Activated T-cell treated with anti-CD3 and anti-CD28 coated beads, Interleukin-2, amount 50 U/mL, for 24 hours (primary cell): ENCODE results near the gene FAM120B.
A peak's percentile ranks its signal among the peaks of the same experiment; 100 is the strongest.
"Not testable (repeated sequence)": the region's sequence is repeated elsewhere in the genome, so short reads cannot be mapped to it uniquely, and the experiment has no call there.

Experiments used
- DNase-seq: peaks from one replicate; pipeline ENCODE4 v3.0.0-alpha.2; 2020
- H3K27ac Mint-ChIP-seq: 2 replicates; pipeline ENCODE4 v1.8.0; 2020; ENCODE audit warnings: mild to moderate bottlenecking, mixed read lengths
- H3K27me3 Mint-ChIP-seq: 2 replicates; pipeline ENCODE4 v1.8.0; 2020; ENCODE audit warnings: mixed read lengths
- H3K36me3 Mint-ChIP-seq: 2 replicates; pipeline ENCODE4 v1.8.0; 2020; ENCODE audit warnings: low read depth, mixed read lengths
- H3K4me1 Mint-ChIP-seq: 2 replicates; pipeline ENCODE4 v1.8.0; 2020; ENCODE audit warnings: low read depth, mixed read lengths
- H3K4me3 Mint-ChIP-seq: 2 replicates; pipeline ENCODE4 v1.8.0; 2020; ENCODE audit warnings: mild to moderate bottlenecking, moderate library complexity, mixed read lengths
- H3K9me3 Mint-ChIP-seq: 2 replicates; pipeline ENCODE4 v1.8.0; 2020; ENCODE audit warnings: mixed read lengths

Gene FAM120B

GRCh38 chr6:170378502-170378901, 71.9 kb downstream of the FAM120B start:
- DNase-seq = peak; percentile 37
- Mint-ChIP-seq H3K36me3 (peaks cover 42% of the 10 kb centered on the region), H3K9me3 (no peaks in the 10 kb centered on the region), H3K27me3 (no peaks in the 10 kb centered on the region), H3K4me3 (no peak overlapping the region), H3K4me1 (peaks cover 23% of the 10 kb centered on the region), H3K27ac (peak overlapping the region; percentile 86)

DNA sequence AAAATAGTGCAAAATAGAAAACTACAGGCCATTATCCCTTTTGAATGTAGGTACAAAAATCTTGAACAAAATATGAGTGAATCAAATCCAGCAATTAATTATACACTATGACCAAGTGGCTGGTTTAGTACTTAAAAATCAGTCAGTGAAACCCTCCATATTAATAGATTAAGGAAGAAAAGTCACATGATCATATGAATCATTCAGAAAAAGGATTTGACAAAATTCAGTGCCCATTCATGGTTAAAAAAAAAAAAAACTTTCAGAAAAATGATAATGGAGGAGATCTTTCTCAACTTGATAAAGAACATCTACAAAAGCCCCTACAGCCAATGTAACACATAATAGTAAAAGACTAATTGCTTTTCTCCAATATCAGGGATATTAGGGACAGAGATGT, 75.0 kb downstream of the FAM120B start:
- Mint-ChIP-seq H3K27me3 (no peaks in the 10 kb centered on the region), H3K36me3 (peaks cover 30% of the 10 kb centered on the region), H3K4me1 (peaks cover 18% of the 10 kb centered on the region), H3K27ac (no peak overlapping the region), H3K9me3 (no peaks in the 10 kb centered on the region), H3K4me3 (no peak overlapping the region)
- DNase-seq = no peak

GRCh38 chr6:170383466-170384035, 77.0 kb downstream of the FAM120B start:
- H3K27me3 Mint-ChIP-seq = no peaks in the 10 kb centered on the region

GRCh38 chr6:170385506-170385905, 78.9 kb downstream of the FAM120B start:
- Mint-ChIP-seq H3K4me3 (no peak overlapping the region), H3K4me1 (peaks cover 3% of the 10 kb centered on the region), H3K27ac (no peak overlapping the region), H3K36me3 (peaks cover 48% of the 10 kb centered on the region), H3K9me3 (no peaks in the 10 kb centered on the region), H3K27me3 (no peaks in the 10 kb centered on the region)
- no peak for DNase-seq

More at GRCh38 chr6:170383466-170384035, 77.0 kb downstream of the FAM120B start:
- Mint-ChIP-seq H3K36me3 (peaks cover 38% of the 10 kb centered on the region), H3K27ac (no peak overlapping the region), H3K9me3 (no peaks in the 10 kb centered on the region), H3K4me3 (no peak overlapping the region), H3K4me1 (peaks cover 8% of the 10 kb centered on the region)
- no peak for DNase-seq

- no peaks in the 10 kb centered on the region for H3K9me3 Mint-ChIP-seq
- H3K4me3 Mint-ChIP-seq = no peak overlapping the region
- H3K36me3 Mint-ChIP-seq = peaks cover 63% of the 10 kb centered on the region
- no peak for DNase-seq
- H3K27me3 Mint-ChIP-seq = no peaks in the 10 kb centered on the region
- no peak overlapping the region for H3K27ac Mint-ChIP-seq
- no peaks in the 10 kb centered on the region for H3K4me1 Mint-ChIP-seq
These were observed 81.6 kb downstream of the FAM120B start for GRCh38 chr6:170388113-170388512.

DNA sequence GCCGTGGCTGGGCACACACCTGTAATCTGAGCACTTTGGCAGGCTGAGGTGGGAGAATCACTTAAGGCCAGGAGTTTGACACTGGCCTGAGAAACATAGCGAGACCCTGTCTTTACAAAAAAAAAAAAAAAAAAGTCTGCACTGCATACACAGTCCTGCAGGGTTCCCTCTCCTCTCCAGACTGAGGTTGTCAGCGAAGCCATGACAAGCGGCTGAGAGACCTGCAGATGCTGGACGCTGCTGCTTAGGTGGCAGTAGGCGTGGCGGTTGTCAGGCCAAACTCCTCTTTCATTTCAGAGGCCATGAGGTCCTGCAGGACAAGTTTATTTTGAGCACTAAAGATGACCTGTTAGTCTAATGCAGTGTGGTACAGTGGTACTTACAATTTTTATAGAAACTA, 86.5 kb downstream of the FAM120B start:
- Mint-ChIP-seq H3K4me3 (no peak overlapping the region), H3K9me3 (peaks cover 4% of the 10 kb centered on the region), H3K27me3 (no peaks in the 10 kb centered on the region), H3K36me3 (peaks cover 86% of the 10 kb centered on the region), H3K27ac (no peak overlapping the region), H3K4me1 (peaks cover 7% of the 10 kb centered on the region)
- no peak for DNase-seq

- H3K4me1 Mint-ChIP-seq = peaks cover 7% of the 10 kb centered on the region
- peak overlapping the region; percentile 78 for H3K27ac Mint-ChIP-seq
- peaks cover 80% of the 10 kb centered on the region for H3K36me3 Mint-ChIP-seq
- H3K4me3 Mint-ChIP-seq = no peak overlapping the region
- no peaks in the 10 kb centered on the region for H3K27me3 Mint-ChIP-seq
- H3K9me3 Mint-ChIP-seq = peaks cover 4% of the 10 kb centered on the region
- DNase-seq = no peak
These were observed 87.3 kb downstream of the FAM120B start for GRCh38 chr6:170393807-170394399.

DNA sequence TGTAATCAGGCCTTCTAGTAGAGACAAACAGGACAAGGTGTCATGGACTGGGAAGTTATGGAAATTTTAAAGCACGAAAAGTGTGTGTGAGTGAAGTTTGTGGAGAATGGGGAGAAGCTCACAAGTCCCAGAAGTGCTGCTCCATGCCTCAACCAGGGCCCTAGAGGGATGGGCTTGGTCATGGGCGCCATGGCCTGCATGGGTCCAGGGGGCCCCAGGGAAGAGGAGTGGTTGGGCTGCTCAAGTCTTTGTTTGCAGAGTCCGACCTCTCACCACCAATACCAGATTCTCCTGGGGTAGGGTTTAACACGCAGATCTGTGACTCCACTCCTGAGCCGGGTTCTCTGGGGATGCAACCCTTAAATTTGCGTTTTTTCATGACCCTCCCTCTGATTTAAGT, 88.4 kb downstream of the FAM120B start:
- no peak for DNase-seq
- Mint-ChIP-seq H3K27me3 (no peaks in the 10 kb centered on the region), H3K36me3 (peaks cover 70% of the 10 kb centered on the region), H3K4me1 (peaks cover 7% of the 10 kb centered on the region), H3K4me3 (no peak overlapping the region), H3K27ac (no peak overlapping the region), H3K9me3 (peaks cover 4% of the 10 kb centered on the region)

- not testable (repeated sequence) for H3K4me3 Mint-ChIP-seq, DNase-seq, H3K27ac Mint-ChIP-seq, H3K9me3 Mint-ChIP-seq, H3K4me1 Mint-ChIP-seq, H3K27me3 Mint-ChIP-seq
- peaks cover 67% of the 10 kb centered on the region for H3K36me3 Mint-ChIP-seq
These were observed 92.3 kb downstream of the FAM120B start for GRCh38 chr6:170398743-170399369.

DNA sequence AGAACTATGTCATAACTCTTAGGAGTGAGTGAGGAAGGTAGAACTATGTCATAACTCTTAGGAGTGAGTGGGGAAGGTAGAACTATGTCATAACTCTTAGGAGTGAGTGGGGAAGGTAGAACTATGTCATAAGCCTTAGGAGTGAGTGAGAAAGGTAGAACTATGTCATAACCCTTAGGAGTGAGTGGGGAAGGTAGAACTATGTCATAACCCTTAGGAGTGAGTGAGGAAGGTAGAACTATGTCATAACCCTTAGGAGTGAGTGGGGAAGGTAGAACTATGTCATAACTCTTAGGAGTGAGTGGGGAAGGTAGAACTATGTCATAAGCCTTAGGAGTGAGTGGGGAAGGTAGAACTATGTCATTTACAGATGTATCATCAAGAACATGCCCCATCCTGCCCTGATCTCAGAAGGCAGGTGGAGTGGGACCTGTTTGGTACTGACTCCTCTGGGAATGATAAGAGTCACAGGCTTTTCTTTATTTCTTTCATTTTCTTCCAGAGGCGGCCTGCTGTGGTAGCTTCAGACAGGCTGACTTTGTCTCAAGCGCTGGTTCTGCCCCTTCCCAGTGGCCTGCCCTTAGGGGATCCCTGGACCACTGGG, 93.5 kb downstream of the FAM120B start:
- not testable (repeated sequence) for H3K27me3 Mint-ChIP-seq, H3K27ac Mint-ChIP-seq, H3K4me1 Mint-ChIP-seq, H3K4me3 Mint-ChIP-seq, DNase-seq, H3K9me3 Mint-ChIP-seq
- peaks cover 70% of the 10 kb centered on the region for H3K36me3 Mint-ChIP-seq

DNA sequence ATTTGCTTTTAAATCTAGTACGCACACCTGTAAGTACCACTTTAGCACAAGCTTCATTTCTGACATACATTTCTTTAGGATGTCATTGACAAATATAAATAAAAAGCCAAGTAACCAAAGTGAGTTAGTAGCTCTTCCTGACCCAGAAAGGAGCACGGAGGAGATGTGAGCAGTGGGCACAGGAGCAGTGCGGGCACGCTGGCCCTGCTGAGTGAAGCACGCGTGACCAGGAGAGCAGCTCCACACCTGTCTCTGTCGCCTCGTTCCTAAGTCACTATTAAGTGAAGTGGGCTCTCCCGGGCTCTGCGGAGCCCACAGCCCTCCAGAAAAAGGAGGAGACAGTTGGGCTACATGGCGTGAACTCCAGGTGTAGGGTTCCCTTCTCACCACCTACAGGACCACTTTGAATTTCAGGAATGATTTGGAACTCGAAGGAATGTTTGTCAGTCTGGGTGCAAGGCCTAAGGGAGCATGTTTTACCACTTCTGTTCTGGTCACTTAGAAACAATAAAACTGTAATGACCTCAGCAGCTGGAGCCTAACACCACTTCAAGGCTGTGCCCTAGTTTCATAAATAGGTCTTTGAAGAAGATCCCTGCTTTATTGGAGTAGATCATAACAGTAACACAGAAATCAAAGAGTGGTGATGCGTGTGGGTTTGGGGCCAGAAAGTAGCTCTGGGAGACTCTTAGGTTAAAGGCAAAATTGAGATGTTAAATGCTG, 95.9 kb downstream of the FAM120B start:
- H3K36me3 Mint-ChIP-seq = peaks cover 68% of the 10 kb centered on the region
- peak overlapping the region; percentile 26 for H3K27ac Mint-ChIP-seq
- no peaks in the 10 kb centered on the region for H3K4me1 Mint-ChIP-seq
- no peak for DNase-seq
- no peaks in the 10 kb centered on the region for H3K27me3 Mint-ChIP-seq
- H3K9me3 Mint-ChIP-seq = no peaks in the 10 kb centered on the region
- no peak overlapping the region for H3K4me3 Mint-ChIP-seq

DNA sequence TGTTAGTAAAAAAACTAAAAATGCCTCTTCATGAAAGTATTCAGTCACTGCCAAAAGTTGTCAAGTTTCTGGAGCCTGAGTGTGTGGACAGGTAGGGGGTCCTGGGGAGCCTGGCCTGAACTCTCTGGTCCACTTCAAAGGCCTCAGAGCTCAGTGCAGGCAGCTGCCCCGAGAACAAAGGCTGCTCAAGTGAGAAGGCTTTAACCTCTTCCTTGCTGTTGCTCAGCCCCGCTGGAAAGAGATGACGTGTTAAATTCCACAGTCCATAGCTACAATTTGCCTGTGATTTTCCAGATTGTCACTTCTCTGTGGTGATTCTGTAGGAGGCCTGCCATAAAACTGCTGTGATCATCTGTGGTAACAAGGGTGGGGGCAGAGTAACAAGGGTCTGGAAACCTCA, 96.9 kb downstream of the FAM120B start:
- Mint-ChIP-seq H3K4me1 (no peaks in the 10 kb centered on the region), H3K4me3 (no peak overlapping the region), H3K27ac (no peak overlapping the region), H3K36me3 (peaks cover 67% of the 10 kb centered on the region), H3K27me3 (no peaks in the 10 kb centered on the region), H3K9me3 (no peaks in the 10 kb centered on the region)
- DNase-seq = no peak

GRCh38 chr6:170404036-170404435, 97.5 kb downstream of the FAM120B start:
- H3K9me3 Mint-ChIP-seq = no peaks in the 10 kb centered on the region
- H3K27me3 Mint-ChIP-seq = no peaks in the 10 kb centered on the region
- no peak overlapping the region for H3K27ac Mint-ChIP-seq
- H3K4me1 Mint-ChIP-seq = no peaks in the 10 kb centered on the region
- H3K36me3 Mint-ChIP-seq = peaks cover 67% of the 10 kb centered on the region
- no peak for DNase-seq
- no peak overlapping the region for H3K4me3 Mint-ChIP-seq

- H3K27ac Mint-ChIP-seq = no peak overlapping the region
- H3K4me1 Mint-ChIP-seq = no peaks in the 10 kb centered on the region
- no peaks in the 10 kb centered on the region for H3K27me3 Mint-ChIP-seq
- peaks cover 67% of the 10 kb centered on the region for H3K36me3 Mint-ChIP-seq
- DNase-seq = no peak
- H3K9me3 Mint-ChIP-seq = no peaks in the 10 kb centered on the region
- no peak overlapping the region for H3K4me3 Mint-ChIP-seq
These were observed 98.1 kb downstream of the FAM120B start for GRCh38 chr6:170404697-170405096.
